GM21447 (cell line): ENCODE results near the gene FRMD4B.

ENCODE experiments used
- ATAC-seq: cut with Tn5 transposase; IDR thresholded peaks from one replicate; pipeline ENCODE4 v1.9.1; 2021; ENCODE audit not compliant: unreplicated experiment

Gene FRMD4B

DNA sequence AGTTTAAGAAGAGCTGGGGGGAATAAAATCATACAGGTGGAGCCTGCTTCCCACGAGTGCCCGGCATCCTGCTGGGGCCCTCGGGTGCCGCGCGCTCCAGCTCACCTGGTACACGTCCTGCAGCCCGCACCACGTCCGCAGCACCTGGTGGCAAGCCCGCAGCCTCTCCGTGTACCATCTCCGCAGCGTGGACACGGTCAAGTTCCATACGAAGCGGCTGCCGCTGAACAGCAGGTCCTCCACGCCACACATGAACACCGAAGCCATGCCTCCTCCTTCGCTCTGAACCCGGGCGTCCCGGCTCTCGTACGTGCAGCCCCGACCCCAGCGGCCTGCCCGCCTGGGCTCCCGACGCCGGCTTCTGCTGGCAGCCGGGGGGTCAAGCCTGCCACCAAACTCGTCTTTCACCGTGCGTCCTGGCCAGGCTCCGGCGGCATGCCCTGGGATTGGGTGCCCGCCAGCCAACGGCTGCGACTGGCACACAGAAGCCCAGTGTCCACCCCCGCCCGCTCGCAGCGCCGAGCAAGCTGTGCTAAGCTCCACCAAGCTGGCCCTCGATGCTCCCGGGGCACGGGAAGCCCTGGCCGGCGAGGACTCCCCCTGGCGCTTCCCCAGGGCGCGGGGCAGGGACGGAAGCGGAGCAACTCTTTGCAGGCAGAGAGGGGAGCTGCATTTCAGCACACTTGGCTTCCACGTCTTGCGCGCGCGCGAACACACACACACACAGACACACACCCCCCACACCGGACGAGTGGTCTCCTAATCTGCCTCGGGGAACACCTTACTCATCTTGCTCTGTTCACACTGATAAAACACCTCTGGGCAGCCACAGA, at the start of gene FRMD4B:
Gene FRMD4B, minus strand, starts transcription at position 366 of the 833 bp plus-strand sequence. Its CDS starts 99 bp downstream, at position 267.
- ATAC-seq, result no peak

DNA sequence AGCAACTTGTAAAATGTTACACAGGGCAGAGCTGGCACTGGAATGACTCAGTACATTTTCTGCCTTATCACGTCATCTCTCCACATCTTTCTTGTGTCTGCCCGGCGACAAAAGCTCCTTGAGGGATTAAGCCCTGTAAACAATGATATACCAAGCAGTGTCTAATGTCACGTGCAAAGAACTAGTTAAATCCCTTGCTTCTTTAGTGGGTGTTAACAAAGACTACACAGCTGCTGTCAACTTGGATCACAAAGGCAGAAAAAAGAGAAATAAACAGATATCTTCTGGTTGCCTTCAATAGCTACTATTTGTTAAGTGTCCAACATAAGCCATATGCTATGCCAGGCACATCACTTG, 48.1 kb upstream of the FRMD4B start:
- no peak for ATAC-seq

DNA sequence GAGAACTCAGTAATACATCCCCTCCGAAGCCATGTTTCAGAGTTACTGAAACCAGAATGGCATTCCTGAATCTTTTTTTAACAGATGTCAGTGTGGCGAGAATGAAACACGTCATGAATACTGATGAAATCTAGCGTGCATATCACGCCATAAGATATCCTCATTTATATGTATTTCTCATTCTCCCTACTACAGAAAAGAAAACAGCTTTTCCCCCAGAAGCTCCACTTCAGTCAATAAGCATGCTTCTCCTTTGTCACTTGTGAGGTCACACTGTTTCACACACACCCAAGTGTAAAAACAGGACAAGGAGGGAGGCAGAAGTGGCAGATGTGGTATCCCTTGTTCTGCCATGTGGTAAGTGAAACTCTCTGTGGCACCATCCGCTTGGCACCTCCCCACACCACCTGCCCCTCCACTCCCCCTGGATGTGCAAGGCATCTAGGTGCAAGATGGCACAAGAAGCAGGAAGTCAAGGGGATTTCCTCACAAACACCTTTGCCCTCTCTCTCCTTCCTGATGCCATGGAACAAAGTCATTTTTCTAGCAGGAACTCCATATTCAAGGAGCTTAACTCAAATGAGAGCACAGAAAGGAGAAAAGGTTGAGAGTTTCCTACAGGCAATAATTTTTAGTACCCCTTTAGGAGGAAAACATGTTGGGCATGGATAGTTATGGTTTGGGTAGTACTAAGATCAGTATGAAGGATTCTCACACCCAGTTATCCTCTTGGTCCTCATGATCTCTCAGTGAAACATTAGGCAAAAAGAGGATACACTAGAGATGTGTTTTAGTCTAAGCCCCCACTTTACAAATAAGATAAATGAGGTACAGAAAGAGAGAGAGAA, 47.5 kb upstream of the FRMD4B start:
- no peak for ATAC-seq

DNA sequence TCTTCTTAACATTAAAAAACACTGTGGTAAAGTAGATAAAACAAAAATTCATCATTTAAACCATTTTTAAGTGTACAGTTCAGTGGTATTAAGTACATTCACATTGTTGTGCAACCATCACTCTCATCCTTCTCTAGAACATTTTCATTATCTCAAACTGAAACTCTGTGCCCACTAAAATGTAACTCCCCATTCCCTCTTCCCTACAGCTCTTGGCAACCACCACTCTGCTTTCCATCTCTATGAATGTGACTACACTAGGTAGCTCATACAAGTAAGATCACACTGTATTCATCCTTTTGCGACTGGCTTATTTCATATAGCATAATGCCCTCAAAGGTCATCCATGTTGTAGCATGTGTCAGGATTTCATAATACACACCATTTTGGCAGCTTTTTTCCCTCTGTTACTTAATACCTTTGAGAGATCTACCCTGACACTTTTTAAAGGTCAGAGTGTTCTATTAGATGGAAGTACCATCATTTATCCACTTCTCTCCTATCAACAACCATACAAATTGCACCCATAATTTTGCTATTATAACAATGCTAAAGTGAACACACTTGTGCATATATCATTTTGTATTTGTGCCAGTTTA, 42.9 kb upstream of the FRMD4B start:
- ATAC-seq, result no peak

DNA sequence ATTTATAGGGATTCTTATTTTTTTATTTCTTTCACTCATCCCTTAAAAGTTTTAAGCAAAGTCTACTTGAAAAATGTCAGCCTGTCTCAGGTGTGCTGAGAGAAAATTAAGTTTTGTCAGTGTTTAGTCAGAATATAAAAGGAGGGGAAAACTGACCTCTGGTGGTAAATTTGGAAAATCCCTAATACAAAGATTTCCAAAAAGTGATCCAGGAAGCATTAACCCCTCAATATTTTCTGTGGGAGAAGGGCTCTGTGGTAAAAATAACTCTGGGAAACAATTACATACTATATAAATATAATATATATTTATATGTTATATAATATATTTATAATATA, 41.0 kb upstream of the FRMD4B start:
- no peak for ATAC-seq

DNA sequence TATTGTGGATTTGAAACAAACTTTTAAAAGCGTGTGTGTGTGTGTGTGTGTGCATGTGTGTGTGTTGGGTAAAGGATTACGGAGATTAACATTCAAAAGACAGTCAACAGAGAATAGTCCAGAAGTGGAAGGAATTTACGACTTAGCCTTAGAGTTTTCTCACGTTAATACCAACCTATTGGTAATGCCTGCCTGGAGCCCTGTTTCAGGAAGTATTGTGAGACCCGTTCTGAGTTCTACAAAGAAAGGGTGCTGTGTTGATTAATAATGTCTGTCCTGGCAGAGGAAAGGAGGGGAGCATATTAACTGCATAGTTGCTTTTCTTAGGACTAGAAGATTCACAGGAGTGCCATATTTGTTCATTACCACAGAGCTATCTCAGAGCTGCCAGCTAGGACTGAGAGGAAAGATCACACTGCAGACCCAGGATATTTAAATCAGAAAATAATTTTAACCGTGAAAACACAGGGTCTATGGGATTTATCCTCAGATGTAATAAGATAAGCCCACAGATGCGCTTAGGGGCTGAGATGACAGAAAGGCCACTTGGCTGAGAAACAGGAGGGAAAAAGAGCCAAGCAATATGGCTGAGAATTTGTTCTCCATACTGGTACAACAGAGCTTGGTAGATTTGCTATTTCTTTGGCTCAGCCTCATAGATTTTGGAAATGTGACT, 40.5 kb upstream of the FRMD4B start:
- no peak for ATAC-seq

DNA sequence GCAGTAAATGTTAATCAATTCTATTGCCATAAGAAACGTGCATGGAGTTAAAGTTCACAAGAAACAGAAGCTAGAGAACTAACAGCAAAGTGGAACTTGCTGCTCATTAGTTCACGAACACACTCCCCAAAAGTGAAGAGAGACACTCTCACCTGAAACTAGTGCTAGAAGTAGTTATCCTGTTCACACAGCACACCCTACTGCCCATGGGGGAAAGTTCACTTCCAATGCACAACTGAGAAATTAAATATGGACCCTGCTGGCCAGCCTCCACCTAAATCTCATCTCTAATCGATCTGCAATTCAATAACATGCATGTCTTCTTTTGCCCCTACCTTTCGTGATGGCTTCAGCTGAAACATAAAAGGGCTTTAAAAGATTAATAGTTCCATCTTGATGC, 39.4 kb upstream of the FRMD4B start:
- ATAC-seq, result no peak

DNA sequence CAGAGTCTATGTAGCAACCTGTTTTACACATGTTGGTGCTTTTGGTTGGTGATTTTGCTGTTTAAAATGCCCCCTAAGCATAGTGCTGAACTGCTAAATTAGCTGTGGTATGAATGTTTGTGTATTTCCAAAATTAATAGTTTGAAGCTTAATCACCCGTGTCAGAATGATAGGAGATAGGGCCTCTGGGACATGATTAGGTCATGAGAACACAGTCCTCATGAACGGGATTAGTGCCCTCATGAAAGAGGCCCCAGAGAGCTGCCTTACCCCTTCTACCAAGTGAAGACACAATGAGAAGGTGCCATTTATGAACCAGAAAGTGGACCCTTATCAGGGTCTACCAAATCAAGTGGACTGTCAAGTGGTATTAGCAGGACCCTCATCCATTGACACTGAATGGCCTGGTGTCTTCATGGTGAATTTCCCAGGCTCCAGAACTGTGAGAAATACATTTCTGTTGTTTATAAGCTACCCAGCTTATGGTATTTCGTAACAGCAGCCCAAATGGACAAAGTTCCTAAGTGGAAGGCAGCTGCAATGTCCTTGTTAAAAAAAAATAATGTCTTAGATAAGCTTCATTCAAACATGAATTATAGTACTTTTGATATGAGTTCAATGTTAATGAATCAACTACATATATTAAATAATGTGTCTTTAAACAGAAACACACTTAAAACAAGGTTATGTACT, 37.7 kb upstream of the FRMD4B start:
- ATAC-seq, result no peak

DNA sequence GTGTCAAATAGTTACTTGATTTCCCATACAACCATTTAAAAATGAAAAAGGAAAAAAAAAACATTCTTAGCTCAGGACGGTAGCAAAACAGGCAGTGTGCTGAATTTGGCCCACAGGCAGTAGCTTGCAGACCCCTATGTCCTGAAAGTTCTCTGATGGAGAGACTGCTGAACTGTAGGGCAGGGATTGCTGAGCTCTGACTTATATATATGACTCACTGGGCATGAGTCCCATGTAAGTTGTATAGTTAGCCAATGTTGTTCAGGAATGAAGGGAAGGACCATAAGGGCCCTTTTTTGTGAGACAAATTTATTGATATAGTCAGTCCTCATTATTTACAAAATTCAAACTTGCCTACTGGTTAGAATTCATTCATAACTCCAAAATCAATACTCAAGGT, 36.9 kb upstream of the FRMD4B start:
- ATAC-seq, result no peak

DNA sequence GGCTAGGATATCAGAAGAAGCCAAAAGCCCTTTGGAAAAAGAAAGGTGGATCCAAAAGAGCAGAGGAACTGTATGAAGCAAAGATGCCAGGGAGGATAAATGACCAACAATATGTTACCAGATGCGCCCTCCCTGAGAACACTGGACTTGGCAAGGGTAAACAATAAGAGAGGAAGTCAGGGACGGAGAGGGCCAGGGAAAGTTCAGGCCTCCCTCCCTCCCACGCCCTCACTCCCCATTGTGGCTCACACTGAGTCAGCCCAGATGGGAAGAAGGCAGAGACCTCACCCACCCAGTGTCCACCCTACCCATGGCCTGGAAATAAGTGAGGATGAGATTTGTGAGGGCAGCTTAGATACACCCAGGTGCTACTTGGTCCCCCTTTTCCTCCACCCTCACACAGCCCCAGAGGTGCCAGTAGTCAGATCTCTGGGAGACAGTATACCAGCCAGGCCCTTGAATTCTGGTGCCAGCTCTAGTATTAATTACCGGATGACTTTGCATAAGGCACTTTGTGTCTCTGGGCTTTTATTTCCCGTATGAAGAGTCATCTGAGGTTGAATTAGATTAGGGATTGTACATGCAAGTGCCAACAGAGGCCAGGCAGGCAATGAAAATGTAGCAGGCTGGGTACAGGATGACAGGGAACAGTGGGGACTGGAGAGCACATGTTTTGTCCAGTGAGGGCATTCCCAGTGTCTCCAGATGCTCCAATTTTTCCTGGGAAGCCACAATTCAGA, 35.1 kb upstream of the FRMD4B start:
- no peak for ATAC-seq

DNA sequence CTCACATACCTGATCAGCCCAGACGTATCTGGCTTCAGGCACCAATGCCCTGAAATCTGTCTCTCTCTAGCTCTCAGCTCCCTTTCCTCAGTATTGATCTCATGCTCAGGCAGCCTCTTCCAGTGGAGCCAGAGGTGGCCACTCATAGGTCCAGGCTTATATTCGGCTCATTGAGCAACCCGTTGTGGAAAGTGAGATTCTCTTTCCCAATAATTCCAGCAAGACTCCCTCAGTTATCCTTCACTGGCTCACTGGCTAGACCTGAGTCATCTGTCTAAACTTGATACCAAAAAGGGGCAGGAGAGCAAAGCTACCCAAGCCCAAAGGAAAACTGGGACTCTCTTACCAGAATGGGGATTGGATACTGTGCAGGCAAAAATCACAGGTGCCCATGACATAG, 33.4 kb upstream of the FRMD4B start:
- ATAC-seq, result no peak

DNA sequence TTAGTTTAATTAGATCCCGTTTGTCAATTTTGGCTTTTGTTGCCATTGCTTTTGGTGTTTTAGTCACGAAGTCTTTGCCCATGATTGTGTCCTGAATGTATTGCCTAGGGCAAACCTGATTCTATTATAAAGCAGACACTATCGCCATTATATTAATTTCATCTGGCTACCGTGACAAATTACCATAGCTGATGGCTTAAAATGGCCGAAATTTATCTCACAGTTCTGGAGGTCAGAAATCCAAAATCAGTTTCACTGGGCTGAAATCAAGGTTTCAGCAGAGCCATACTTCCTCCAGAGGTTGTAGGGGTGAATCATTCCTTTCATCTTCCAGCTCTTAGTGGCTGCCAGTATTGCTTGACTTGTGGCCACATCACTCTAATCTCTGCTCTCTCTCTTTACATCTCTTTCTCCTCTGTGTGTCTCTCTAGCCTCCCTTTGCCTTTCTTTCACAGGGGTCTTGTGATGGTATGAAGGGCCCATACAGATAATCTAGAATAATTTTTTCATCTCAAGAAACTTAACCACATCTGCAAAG, 31.7 kb upstream of the FRMD4B start:
- no peak for ATAC-seq

DNA sequence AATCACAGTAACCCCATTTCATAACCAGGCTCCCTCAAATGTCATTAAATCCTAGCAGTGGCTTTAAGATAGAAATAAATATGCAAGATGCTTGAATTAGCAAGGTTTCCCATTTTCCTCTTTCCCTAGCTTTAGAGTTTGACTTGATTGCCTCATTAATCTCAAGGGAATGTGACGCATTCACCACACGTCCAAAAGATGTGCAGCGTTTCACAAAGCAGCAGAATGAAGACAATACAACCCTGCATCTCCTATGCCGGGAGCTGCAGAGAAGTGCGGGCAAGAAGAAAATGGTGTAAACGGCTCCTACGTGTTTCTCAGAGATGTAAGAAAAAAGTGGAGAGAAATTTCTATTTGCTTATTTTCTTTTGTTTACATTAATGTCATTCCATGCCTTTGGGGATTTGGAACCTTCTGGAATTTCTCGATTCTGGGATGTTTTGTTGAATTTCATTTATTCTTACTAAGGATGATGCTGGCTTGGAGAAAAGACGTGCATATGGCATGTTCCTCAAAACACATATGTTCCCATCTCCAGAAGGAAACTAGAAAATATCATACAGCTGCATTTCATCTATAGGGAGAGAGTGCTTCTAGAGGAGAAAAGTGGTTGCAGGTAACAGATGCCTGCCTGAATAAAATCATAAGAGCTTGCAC, 27.8 kb upstream of the FRMD4B start:
- ATAC-seq, result no peak

DNA sequence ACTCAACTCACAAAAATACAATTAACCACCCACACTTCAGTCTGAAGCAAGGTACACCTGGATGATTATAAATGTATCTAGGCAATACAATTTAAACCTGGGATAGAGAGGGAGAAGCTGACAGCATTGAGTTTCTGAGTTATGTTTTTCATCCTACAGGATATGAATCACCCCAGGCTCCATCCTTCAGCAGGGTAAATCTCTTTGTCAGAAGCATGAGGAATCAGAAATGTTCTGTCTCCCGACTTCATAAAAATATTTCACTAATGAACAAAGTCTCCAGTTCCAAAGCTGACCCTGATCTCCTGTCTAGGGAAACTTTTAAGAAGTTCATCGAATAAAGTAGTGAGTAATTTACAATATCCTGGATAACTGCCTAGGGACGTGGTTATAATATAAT, 25.5 kb upstream of the FRMD4B start:
- no peak for ATAC-seq

DNA sequence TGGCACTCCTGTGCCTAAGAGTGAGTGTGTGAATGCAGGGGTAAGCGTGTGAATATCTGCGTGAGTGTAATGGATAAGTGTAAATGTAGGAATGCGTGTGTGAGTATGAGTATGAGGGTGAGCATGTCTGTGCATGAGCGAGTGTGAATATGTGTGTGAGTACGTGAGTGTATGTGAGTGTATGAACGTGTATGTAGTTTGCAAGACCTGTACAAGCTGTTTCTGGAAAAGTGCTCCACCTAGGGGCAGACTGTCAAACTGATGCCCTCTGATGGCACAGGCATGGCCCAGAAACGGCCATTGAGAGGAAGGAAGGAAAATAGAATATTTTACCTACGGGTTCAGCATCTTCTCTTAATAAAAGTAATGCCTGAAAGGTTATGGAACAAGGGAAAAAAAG, 24.4 kb upstream of the FRMD4B start:
- peak; percentile 99 for ATAC-seq

DNA sequence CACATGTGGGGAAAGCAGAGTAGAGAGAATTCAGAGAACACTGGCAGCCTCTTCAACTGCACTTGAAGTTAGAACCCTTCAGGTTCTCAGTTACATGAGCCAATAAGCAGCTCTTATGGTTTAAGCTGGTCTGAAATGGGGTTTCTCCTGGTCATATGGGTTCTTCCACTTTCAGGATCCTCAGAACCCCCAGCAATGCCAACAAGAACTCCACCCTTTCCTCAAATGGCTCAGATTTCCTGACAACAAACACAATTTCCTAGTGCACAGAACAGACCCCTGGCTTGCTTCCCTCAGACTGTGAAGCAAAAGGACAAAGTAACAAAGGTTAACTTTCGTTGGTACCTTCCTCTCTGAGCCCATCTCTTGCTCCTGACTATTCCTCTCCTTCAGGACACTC, 23.9 kb upstream of the FRMD4B start:
- no peak for ATAC-seq

DNA sequence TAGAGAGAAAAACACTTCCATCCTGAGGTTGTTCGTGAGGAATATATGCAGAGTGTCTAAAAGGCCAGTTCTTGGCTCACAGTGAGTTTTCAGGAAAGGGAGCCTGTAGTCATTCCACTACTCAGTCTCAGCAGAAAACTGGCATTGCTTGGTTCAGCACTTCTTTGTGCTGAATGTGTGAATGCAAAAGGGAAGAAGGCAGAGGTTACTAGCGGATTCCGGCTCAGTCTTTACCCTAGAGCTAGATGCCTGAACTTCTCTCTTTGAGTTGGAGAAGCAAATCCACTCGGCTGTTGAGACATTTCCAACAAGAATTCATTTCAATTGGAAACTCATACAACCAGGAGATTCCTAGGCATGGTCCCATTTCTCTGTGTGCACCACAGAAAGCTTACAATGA, 23.1 kb upstream of the FRMD4B start:
- no peak for ATAC-seq

DNA sequence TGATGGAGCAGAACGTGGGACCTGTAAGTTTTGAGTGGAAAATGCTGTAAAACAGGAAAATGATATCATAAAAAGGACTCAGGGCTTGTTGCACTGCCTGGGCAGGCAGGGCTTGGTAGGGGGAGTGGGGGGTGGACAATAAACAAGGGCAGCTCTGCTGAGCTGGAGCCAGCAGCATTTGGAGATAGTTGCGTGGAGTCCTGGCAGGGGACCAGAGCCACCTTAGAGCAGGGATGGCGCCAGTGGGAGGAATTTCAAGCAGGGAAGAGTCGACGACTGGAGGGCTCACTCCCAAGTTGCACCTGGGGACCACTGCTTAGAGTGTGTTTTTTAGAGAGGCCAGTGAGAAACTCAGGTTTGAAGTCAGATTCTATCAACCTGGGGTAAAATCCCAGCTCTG, 22.7 kb upstream of the FRMD4B start:
- no peak for ATAC-seq

DNA sequence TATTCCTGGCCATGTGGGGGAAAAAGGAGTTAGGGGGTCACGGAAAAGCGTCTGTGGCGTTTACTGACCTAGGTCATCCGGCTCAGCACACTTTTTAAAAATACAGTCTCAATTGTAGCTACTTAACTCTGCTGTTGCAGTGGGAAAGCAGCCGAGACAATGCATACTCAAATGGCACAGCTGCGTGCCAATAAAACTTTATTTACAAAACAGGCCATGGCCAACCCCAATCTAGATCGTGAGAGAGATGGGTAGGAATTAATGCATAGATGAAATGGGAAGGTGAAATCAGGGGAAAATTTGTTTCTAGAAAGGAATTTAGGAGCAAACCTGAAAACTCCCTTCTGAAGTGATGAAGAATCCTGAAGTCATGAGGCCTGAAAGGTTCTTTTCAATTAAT, 22.0 kb upstream of the FRMD4B start:
- ATAC-seq, result no peak
